ENCODE data around the gene DDX3X. TPM values are rescaled to one million over a fixed set of nuclear protein-coding genes. Genes with fewer than 3 reads are reported as not detected.

DDX3X gene
- total and polyA plus RNA-seq, 9 of the 15 experiments (the other 6 are each of a cell fraction or from before 2014, with no cell fraction given): 51.3 to 232 (median 138) TPM

- TF ChIP-seq ZNF395 (CRISPR knock-in tag; IDR thresholded peaks at IDR 0.05): no peak
- TF ChIP-seq, protein P1, sequence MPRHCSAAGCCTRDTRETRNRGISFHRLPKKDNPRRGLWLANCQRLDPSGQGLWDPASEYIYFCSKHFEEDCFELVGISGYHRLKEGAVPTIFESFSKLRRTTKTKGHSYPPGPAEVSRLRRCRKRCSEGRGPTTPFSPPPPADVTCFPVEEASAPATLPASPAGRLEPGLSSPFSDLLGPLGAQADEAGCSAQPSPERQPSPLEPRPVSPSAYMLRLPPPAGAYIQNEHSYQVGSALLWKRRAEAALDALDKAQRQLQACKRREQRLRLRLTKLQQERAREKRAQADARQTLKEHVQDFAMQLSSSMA (CRISPR knock-in tag; IDR thresholded peaks at IDR 0.05): no peak
- no peak for TF ChIP-seq ZNF239 (CRISPR knock-in tag; IDR thresholded peaks at IDR 0.05)
- TF ChIP-seq RBFOX2 (IDR thresholded peaks at IDR 0.05; ENCODE audit: low read depth, low read length): peak; percentile 88
- TF ChIP-seq SMAD4 (CRISPR knock-in tag; conservative IDR thresholded peaks at IDR 0.05): 0 out of 2 replicates have a peak, but pooled peaks have one; percentile 21
- TF ChIP-seq NR0B1 (IDR thresholded peaks at IDR 0.05; ENCODE audit: partially characterized antibody): no peak
- TF ChIP-seq MAFK (IDR thresholded peaks at IDR 0.05; ENCODE audit: low read length): no peak
- no peak for TF ChIP-seq FOXK1 (CRISPR knock-in tag; IDR thresholded peaks at IDR 0.05; ENCODE audit: borderline replicate concordance)
- TF ChIP-seq, protein P2, sequence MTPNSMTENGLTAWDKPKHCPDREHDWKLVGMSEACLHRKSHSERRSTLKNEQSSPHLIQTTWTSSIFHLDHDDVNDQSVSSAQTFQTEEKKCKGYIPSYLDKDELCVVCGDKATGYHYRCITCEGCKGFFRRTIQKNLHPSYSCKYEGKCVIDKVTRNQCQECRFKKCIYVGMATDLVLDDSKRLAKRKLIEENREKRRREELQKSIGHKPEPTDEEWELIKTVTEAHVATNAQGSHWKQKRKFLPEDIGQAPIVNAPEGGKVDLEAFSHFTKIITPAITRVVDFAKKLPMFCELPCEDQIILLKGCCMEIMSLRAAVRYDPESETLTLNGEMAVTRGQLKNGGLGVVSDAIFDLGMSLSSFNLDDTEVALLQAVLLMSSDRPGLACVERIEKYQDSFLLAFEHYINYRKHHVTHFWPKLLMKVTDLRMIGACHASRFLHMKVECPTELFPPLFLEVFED (CRISPR knock-in tag; conservative IDR thresholded peaks at IDR 0.05): no peak
- TF ChIP-seq POLR2G (IDR thresholded peaks at IDR 0.05; ENCODE audit: low read depth, low read length): peak; percentile 88
- TF ChIP-seq, protein P3, sequence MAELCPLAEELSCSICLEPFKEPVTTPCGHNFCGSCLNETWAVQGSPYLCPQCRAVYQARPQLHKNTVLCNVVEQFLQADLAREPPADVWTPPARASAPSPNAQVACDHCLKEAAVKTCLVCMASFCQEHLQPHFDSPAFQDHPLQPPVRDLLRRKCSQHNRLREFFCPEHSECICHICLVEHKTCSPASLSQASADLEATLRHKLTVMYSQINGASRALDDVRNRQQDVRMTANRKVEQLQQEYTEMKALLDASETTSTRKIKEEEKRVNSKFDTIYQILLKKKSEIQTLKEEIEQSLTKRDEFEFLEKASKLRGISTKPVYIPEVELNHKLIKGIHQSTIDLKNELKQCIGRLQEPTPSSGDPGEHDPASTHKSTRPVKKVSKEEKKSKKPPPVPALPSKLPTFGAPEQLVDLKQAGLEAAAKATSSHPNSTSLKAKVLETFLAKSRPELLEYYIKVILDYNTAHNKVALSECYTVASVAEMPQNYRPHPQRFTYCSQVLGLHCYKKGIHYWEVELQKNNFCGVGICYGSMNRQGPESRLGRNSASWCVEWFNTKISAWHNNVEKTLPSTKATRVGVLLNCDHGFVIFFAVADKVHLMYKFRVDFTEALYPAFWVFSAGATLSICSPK (IDR thresholded peaks at IDR 0.05; ENCODE audit: borderline replicate concordance): 0 out of 2 replicates have a peak, but pooled peaks have one; percentile 86
- TF ChIP-seq ZNF551 (CRISPR knock-in tag; IDR thresholded peaks at IDR 0.05): no peak
- TF ChIP-seq TFAM (CRISPR knock-in tag; conservative IDR thresholded peaks at IDR 0.05): no peak
- TF ChIP-seq ZNF282 (CRISPR knock-in tag; IDR thresholded peaks at IDR 0.05): no peak
- TF ChIP-seq HMGN3 (IDR thresholded peaks at IDR 0.05; ENCODE audit: borderline replicate concordance, extremely low read depth, insufficient read length, low read depth, low read length): peak; percentile 56
- TF ChIP-seq HSF4 (CRISPR knock-in tag; IDR thresholded peaks at IDR 0.05; ENCODE audit: borderline replicate concordance): no peak
- no peak for TF ChIP-seq ZNF583 (CRISPR knock-in tag; IDR thresholded peaks at IDR 0.05)
- peak; percentile 90 for TF ChIP-seq SOX6 (IDR thresholded peaks at IDR 0.05)
- TF ChIP-seq KAT7 (CRISPR knock-in tag; IDR thresholded peaks at IDR 0.05; ENCODE audit: borderline replicate concordance): no peak
- peak; percentile 87; the same call in 1 of the 2 replicates for TF ChIP-seq ZNF589 (CRISPR knock-in tag; IDR thresholded peaks at IDR 0.05; ENCODE audit: low read depth)
- TF ChIP-seq SRSF9 (IDR thresholded peaks at IDR 0.05; ENCODE audit: borderline replicate concordance, low read depth, low read length): no peak
- TF ChIP-seq GTF2A2 (tag; IDR thresholded peaks at IDR 0.05): no peak
These were observed 789 bp upstream of the DDX3X start (continued) for GRCh38 chrX:41333003-41333743.
